Progenitor cell of endocrine pancreas (in vitro differentiated cells): Measurements from ENCODE around the gene PPM1K. TPM values are rescaled to one million over a fixed set of nuclear protein-coding genes. Genes with fewer than 3 reads are reported as not detected.

Source experiments
- DNase-seq: peaks from one replicate; pipeline ENCODE4 v3.0.0; 2021; ENCODE audit warnings: low spot score; ENCODE audit not compliant: unreplicated experiment
- H3K27ac Mint-ChIP-seq: 2 replicates; pipeline ENCODE4 v1.8.0; 2021; ENCODE audit warnings: mild to moderate bottlenecking, moderate library complexity, mixed read lengths
- H3K27me3 Mint-ChIP-seq: 2 replicates; pipeline ENCODE4 v1.8.0; 2021; ENCODE audit warnings: mixed read lengths
- H3K36me3 Mint-ChIP-seq: 2 replicates; pipeline ENCODE4 v1.8.0; 2022; ENCODE audit warnings: mixed read lengths; ENCODE audit not compliant: insufficient read depth
- H3K4me1 Mint-ChIP-seq: 2 replicates; pipeline ENCODE4 v1.8.0; 2021; ENCODE audit warnings: low read depth, mixed read lengths
- H3K4me3 Mint-ChIP-seq: 2 replicates; pipeline ENCODE4 v1.8.0; 2021; ENCODE audit warnings: low read depth, mild to moderate bottlenecking, moderate library complexity, mixed read lengths
- H3K9me3 Mint-ChIP-seq: 2 replicates; pipeline ENCODE4 v1.8.0; 2021; ENCODE audit warnings: low read depth, mixed read lengths
- long read RNA-seq: library from polyadenylated mRNA; unstranded; transcript quantifications from one replicate; pipeline ENCODE4 v2.0.0, GENCODE V29; 2020
- total RNA-seq: library from RNA; stranded (reverse); gene quantifications from 2 replicates; pipeline ENCODE4 v1.2.1, GENCODE V29; 2021
- TF ChIP-seq, protein P1 (sequence below): fragments of 200-600 bp; sonication (generic); IDR thresholded peaks from one replicate; pipeline ENCODE4 v1.5.0; 2021; ENCODE audit warnings: antibody characterized with exemption, mild to moderate bottlenecking; ENCODE audit not compliant: unreplicated experiment

PPM1K gene
- 19.6 and 23.7 TPM in 2 replicates for total RNA-seq
- long read RNA-seq, full-length matches to known transcripts: 13 of 27 reads
- long read RNA-seq, partial matches to known transcripts: 3 of 27 reads
- long read RNA-seq, other reads (novel, unspliced or antisense): 11 of 27 reads

DNA sequence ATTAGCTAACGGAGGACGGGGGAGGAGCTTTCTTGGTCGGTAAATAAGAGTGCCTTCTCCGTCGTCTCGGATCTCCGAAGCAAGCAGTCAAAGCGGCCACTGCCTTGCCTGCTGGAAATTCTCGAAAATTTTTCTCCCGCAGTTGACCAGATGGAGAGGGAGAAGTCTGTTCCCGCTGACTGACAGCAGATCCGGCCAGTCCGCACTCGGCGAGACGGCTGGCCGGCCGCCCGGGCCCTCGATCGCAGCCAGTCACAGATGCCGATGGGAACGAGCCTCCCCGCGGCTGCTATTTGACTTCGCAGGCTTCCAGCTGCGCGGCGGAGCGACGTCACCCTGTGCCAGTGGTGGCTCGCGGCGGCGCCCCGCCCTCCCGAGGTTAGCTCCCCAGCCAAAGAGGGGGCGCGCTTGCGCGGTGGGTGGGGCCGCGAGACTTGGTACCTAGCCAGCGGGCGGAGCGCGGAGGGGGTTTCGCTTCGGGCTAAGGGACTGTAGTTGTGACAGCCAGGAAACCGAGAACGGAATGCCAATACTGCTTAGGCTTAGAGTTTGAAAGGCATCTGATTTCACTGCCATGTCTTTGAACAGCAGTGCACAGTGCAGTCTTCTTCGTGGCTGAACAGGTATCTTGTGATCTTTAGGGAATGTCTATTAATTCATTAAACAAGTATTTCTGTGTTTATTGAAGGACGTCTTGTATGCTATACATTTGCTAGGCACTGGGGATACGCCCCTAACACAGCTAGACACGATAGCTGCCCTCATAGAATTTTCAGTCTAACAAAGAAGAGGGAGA is at the start of gene PPM1K:
Gene PPM1K (minus strand): TSS at position 123 of the 796 bp plus-strand sequence. CDS start 5,978 bp downstream, outside the sequence.
- DNase-seq: peak; percentile 99
- H3K4me1 Mint-ChIP-seq: peaks cover 32% of the 10 kb centered on the region
- H3K36me3 Mint-ChIP-seq: no peaks in the 10 kb centered on the region
- TF ChIP-seq, protein P1, sequence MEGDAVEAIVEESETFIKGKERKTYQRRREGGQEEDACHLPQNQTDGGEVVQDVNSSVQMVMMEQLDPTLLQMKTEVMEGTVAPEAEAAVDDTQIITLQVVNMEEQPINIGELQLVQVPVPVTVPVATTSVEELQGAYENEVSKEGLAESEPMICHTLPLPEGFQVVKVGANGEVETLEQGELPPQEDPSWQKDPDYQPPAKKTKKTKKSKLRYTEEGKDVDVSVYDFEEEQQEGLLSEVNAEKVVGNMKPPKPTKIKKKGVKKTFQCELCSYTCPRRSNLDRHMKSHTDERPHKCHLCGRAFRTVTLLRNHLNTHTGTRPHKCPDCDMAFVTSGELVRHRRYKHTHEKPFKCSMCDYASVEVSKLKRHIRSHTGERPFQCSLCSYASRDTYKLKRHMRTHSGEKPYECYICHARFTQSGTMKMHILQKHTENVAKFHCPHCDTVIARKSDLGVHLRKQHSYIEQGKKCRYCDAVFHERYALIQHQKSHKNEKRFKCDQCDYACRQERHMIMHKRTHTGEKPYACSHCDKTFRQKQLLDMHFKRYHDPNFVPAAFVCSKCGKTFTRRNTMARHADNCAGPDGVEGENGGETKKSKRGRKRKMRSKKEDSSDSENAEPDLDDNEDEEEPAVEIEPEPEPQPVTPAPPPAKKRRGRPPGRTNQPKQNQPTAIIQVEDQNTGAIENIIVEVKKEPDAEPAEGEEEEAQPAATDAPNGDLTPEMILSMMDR: no peak
- H3K27me3 Mint-ChIP-seq: no peaks in the 10 kb centered on the region
- H3K4me3 Mint-ChIP-seq: peak within 1 kb of the TSS; percentile 91
- no peaks in the 10 kb centered on the region for H3K9me3 Mint-ChIP-seq
- peak within 1 kb of the TSS; percentile 99 for H3K27ac Mint-ChIP-seq

DNA sequence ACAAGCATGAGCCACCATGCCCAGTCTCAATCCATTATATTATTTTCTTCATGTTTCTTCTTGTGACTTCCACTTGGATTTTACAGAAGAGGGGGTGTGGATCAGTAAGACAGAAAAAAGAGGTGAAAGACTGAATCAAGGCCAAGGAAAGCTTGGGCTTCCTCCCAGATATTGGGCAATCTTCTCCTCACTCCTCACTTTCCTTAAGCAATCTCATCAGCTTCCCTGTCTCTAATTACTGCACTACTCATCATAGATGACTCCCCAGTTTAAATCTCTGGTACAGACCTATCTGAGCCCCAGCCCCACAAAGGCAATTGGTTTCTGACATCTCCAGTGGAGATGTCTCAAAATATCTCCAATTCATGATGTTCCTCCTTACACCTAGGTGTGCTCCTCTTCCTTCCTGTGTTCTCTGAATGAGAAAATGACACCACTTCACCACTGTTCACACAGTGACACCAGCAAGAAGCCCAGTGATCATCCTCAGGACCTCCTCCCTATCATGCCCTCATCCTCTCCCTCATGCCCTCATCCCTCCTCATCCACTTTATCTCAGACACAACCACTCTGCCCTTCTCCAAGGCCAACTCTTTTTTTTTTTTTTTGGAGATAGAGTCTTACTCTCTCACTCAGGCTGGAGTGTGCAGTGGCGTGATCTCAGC is 49.5 kb upstream of the PPM1K start:
- Mint-ChIP-seq H3K27me3 (peaks cover 7% of the 10 kb centered on the region), H3K36me3 (no peaks in the 10 kb centered on the region), H3K4me3 (no peak overlapping the region), H3K4me1 (peaks cover 4% of the 10 kb centered on the region), H3K27ac (no peak overlapping the region), H3K9me3 (peaks cover 3% of the 10 kb centered on the region)
- DNase-seq: no peak
- TF ChIP-seq, protein P1: no peak

DNA sequence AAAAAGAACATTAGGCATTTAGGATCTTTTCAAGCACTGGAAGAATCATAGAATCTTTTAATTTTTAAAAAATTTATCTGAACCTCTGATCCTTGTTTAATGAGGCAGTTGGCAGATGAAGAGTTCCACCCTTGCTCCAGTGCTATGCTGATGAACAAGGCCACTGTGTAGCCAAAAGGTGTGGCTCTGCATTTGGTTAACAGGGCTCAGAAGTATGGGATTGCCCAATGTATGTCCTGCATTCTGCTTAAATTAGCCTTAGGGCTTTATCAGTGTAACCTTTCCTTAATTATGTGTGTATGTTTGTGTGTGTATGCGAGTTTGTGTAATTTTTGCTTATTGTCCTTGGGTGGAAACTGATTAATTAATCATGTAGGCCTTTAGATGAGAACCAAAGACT is 43.3 kb upstream of the PPM1K start:
- H3K27ac Mint-ChIP-seq: no peak overlapping the region
- no peak for DNase-seq
- TF ChIP-seq, protein P1: no peak
- H3K4me1 Mint-ChIP-seq: no peaks in the 10 kb centered on the region
- H3K36me3 Mint-ChIP-seq: no peaks in the 10 kb centered on the region
- no peak overlapping the region for H3K4me3 Mint-ChIP-seq
- peaks cover 7% of the 10 kb centered on the region for H3K27me3 Mint-ChIP-seq
- H3K9me3 Mint-ChIP-seq: no peaks in the 10 kb centered on the region

DNA sequence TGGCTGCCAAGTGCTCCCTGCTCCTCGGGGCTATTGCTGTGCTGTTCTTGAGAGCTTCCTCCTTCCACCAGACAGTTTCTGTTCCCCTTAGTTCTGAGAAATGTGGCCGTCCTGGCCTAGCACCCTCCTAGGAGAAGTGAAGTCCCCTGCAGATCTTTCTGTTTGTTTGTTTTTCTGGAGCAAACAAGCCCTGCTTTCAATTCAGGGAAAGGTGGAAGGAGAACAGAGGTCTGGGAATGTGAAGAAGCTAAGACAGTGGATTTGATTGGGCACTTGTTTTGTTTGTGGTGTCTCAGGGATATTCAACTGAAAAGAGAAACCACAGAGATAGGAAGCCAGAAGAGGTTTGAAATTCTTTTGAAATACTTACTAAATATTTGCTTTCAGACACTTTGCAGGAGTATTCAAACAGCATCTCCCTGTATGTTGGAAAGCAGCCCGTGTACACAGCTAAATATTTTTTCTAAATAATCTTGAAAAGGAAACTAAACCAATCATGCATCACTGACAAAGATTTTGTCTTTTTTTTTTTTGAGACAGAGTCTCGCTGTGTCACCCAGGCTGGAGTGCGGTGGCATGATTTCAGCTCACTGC is 36.5 kb upstream of the PPM1K start:
- no peaks in the 10 kb centered on the region for H3K36me3 Mint-ChIP-seq
- H3K27ac Mint-ChIP-seq: no peak overlapping the region
- H3K27me3 Mint-ChIP-seq: no peaks in the 10 kb centered on the region
- no peak overlapping the region for H3K4me3 Mint-ChIP-seq
- peaks cover 20% of the 10 kb centered on the region for H3K4me1 Mint-ChIP-seq
- TF ChIP-seq, protein P1: no peak
- H3K9me3 Mint-ChIP-seq: peaks cover 4% of the 10 kb centered on the region
- DNase-seq: no peak

DNA sequence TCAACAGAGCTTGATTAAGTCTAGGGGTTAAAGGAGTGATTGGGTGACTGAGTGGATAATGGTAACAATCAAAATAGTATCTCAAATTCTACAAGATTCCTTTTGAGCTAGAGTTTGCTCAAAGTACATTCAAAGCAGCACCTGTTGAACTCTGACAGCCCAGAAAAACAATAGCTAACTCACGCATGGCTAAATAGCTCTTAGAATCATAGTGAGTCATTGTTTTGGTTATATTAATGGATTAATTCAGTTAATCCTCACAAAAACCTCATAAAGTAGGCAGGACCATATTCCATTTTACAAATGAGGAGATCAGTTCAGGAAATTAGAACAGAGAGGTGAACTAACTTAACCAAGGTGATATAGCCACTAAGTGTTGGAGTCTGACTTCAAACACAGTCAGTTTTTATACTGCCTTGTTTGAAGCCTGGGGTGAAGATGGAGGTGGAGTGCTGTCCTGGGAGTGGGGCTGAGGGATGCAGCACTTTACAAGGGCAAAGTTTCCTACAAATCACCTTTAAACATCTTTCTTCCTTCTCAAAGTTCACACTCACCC is 35.9 kb upstream of the PPM1K start:
- Mint-ChIP-seq H3K36me3 (no peaks in the 10 kb centered on the region), H3K27me3 (no peaks in the 10 kb centered on the region), H3K27ac (peak overlapping the region; percentile 23), H3K9me3 (peaks cover 4% of the 10 kb centered on the region), H3K4me1 (peaks cover 23% of the 10 kb centered on the region), H3K4me3 (no peak overlapping the region)
- DNase-seq: no peak
- TF ChIP-seq, protein P1: no peak
